GM12878 (cell line): ENCODE data around the gene ODC1.

Source experiments
- BRCA1 ChIP-seq: IDR thresholded peaks from 2 replicates; pipeline ENCODE4 v1.6.1; 2011; ENCODE audit warnings: low read depth, low read length, improper control_type of control experiment
- CBX5 ChIP-seq: sonication (generic); IDR thresholded peaks from 2 replicates; pipeline ENCODE4 v1.6.1; 2016; ENCODE audit warnings: low read depth, moderate library complexity, mild to moderate bottlenecking, inconsistent platforms
- CHD4 ChIP-seq: fragments of 200-600 bp; sonication (generic); IDR thresholded peaks from 2 replicates; pipeline ENCODE4 v1.6.1; 2016; ENCODE audit warnings: mild to moderate bottlenecking
- HDAC6 ChIP-seq: fragments of 200-600 bp; sonication (generic); IDR thresholded peaks from one replicate; pipeline ENCODE4 v1.8.0; 2017; ENCODE audit warnings: antibody characterized with exemption; ENCODE audit not compliant: unreplicated experiment
- JUNB ChIP-seq: IDR thresholded peaks from 2 replicates; pipeline ENCODE4 v1.6.1; 2016; ENCODE audit warnings: antibody characterized with exemption, mild to moderate bottlenecking
- PAX8 ChIP-seq: fragments of 450-650 bp; IDR thresholded peaks from 2 replicates; pipeline ENCODE4 v1.6.1; 2017; ENCODE audit warnings: mild to moderate bottlenecking, moderate library complexity
- PML ChIP-seq: IDR thresholded peaks from 2 replicates; pipeline ENCODE4 v1.6.1; 2012; ENCODE audit warnings: low read length, inconsistent platforms
- POLR2AphosphoS5 ChIP-seq: IDR thresholded peaks from 2 replicates; pipeline ENCODE4 v1.6.1; 2011; ENCODE audit warnings: mild to moderate bottlenecking, low read length, inconsistent platforms
- RCOR1 ChIP-seq: conservative IDR thresholded peaks from 2 replicates; pipeline ENCODE4 v1.6.1; 2012; ENCODE audit warnings: low read depth, low read length, improper control_type of control experiment
- TAF1 ChIP-seq: IDR thresholded peaks from 2 replicates; pipeline ENCODE4 v1.6.1; 2011; ENCODE audit warnings: mild to moderate bottlenecking, low read depth, low read length, borderline replicate concordance
- ZNF274 ChIP-seq: IDR thresholded peaks from one replicate; pipeline ENCODE4 v1.8.0; 2011; ENCODE audit not compliant: insufficient read length, insufficient read depth
- TF ChIP-seq, protein P1 (sequence below), 3 experiments: IDR thresholded peaks in 2 of 3; conservative IDR thresholded peaks in 1 of 3; 2 replicates each; pipeline ENCODE4 v1.5.1; 2011; ENCODE audit warnings: low read depth in 3 of 3, low read length in 3 of 3, mild to moderate bottlenecking in 3 of 3, control low read depth in 2 of 3, moderate library complexity in 2 of 3, inconsistent platforms in 1 of 3, mixed read lengths in 1 of 3; ENCODE audit not compliant: control insufficient read depth in 2 of 3, insufficient read depth in 1 of 3; ENCODE audit errors: extremely low read depth in 1 of 3
- TF ChIP-seq, protein P2 (sequence below): fragments of 450-650 bp; IDR thresholded peaks from 2 replicates; pipeline ENCODE4 v1.6.1; 2018; ENCODE audit warnings: borderline replicate concordance, mild to moderate bottlenecking; ENCODE audit not compliant: partially characterized antibody

DNA sequence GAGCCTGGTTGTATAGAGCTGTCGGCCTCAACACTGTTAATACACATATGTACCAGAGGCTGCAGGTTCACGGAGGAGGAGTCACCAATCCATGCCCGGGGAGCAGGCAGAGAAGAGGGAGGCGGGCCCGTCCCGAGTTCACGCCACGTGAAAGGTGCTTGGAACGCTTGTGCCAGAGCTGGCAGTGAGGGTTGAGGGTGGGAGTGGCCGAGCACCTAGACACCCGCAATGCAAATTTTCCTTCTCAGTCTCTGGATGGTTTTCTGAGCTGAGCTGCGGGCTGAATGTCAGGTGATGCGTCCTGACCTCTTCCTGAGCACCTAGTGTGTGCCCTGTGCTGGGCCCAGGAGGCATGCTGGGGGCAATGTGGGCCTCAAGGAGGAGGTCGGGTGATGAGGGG lies 52.2 kb downstream of the ODC1 start:
- TF ChIP-seq HDAC6 (no peak), CBX5 (no peak), JUNB (no peak), ZNF274 (no peak), BRCA1 (no peak), PML (no peak), POLR2AphosphoS5 (no peak), RCOR1 (no peak), TAF1 (no peak), CHD4 (no peak), PAX8 (no peak)
- TF ChIP-seq, protein P1, sequence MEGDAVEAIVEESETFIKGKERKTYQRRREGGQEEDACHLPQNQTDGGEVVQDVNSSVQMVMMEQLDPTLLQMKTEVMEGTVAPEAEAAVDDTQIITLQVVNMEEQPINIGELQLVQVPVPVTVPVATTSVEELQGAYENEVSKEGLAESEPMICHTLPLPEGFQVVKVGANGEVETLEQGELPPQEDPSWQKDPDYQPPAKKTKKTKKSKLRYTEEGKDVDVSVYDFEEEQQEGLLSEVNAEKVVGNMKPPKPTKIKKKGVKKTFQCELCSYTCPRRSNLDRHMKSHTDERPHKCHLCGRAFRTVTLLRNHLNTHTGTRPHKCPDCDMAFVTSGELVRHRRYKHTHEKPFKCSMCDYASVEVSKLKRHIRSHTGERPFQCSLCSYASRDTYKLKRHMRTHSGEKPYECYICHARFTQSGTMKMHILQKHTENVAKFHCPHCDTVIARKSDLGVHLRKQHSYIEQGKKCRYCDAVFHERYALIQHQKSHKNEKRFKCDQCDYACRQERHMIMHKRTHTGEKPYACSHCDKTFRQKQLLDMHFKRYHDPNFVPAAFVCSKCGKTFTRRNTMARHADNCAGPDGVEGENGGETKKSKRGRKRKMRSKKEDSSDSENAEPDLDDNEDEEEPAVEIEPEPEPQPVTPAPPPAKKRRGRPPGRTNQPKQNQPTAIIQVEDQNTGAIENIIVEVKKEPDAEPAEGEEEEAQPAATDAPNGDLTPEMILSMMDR (IDR thresholded peaks at IDR 0.05 in 2 of 3, conservative IDR thresholded peaks at IDR 0.05 in 1 of 3; ENCODE audit: control insufficient read depth in 2 of 3, extremely low read depth in 1 of 3, insufficient read depth in 1 of 3, low read depth in 3 of 3, low read length in 3 of 3): no peak
- TF ChIP-seq, protein P2, sequence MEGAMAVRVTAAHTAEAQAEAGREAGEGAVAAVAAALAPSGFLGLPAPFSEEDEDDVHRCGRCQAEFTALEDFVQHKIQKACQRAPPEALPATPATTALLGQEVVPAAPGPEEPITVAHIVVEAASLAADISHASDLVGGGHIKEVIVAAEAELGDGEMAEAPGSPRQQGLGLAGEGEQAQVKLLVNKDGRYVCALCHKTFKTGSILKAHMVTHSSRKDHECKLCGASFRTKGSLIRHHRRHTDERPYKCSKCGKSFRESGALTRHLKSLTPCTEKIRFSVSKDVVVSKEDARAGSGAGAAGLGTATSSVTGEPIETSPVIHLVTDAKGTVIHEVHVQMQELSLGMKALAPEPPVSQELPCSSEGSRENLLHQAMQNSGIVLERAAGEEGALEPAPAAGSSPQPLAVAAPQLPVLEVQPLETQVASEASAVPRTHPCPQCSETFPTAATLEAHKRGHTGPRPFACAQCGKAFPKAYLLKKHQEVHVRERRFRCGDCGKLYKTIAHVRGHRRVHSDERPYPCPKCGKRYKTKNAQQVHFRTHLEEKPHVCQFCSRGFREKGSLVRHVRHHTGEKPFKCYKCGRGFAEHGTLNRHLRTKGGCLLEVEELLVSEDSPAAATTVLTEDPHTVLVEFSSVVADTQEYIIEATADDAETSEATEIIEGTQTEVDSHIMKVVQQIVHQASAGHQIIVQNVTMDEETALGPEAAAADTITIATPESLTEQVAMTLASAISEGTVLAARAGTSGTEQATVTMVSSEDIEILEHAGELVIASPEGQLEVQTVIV: no peak
